Astrocyte (in vitro differentiated cells and primary cell): ENCODE data around the gene MTLN. TPM values are rescaled to one million over a fixed set of nuclear protein-coding genes. Genes with fewer than 3 reads are reported as not detected.

Experiments
- total RNA-seq: library from RNA; stranded (reverse); gene quantifications from 2 replicates; pipeline ENCODE4 v1.2.1, GENCODE V29; 2021

Gene MTLN
- total RNA-seq, 1 donor from 2014 or later, result 22.2 TPM

Other genes starting within 250 kb of the MTLN start
- gene MALL, start 96.7 kb downstream of the MTLN start, total RNA-seq, result 0.19 and 0.36 TPM in 2 replicates
- gene NPHP1, start 7.5 kb downstream of the MTLN start, total RNA-seq, result 3.3 and 4.9 TPM in 2 replicates